Bronchial epithelial cell (primary cell): Measurements from ENCODE around the gene CGB8. TPM values are rescaled to one million over a fixed set of nuclear protein-coding genes. Genes with fewer than 3 reads are reported as not detected.

Experiments
- DNase-seq: peaks from one replicate; pipeline ENCODE4 v3.0.0-alpha.2; 2010; ENCODE audit warnings: low read depth
- FAIRE-seq: peaks from 2 replicates; lab custom pipeline; 2011; peaks lifted over from hg19 to GRCh38; lab: Jason Lieb, UNC
- H3K27me3 ChIP-seq: 2 replicates; pipeline ENCODE4 v1.5.1; 2011; ENCODE audit warnings: low read length; ENCODE audit not compliant: control insufficient read depth, insufficient read depth
- H3K36me3 ChIP-seq: 2 replicates; pipeline ENCODE4 v1.5.1; 2011; ENCODE audit warnings: low read length; ENCODE audit not compliant: control insufficient read depth, insufficient read depth
- H3K4me3 ChIP-seq: 2 replicates; pipeline ENCODE4 v1.5.1; 2011; ENCODE audit warnings: mild to moderate bottlenecking, low read depth, low read length, control low read depth
- CTCF ChIP-seq: IDR thresholded peaks from 2 replicates; pipeline ENCODE4 v1.5.1; 2011; ENCODE audit warnings: mild to moderate bottlenecking, moderate library complexity, low read length, control low read depth, inconsistent platforms; ENCODE audit not compliant: insufficient read depth, severe bottlenecking
- total RNA-seq: library from RNA; depleted of rRNA; stranded (reverse); fragments of >200 nt; gene quantifications from 2 replicates; pipeline ENCODE4 v1.2.1, GENCODE V29; 2014

CGB8 gene
- total RNA-seq, 1 donor from 2014 or later = not detected

GRCh38 chr19:48999481-49000325 is 49.2 kb downstream of the CGB8 start:
- H3K36me3 ChIP-seq = peaks cover 11% of the 10 kb centered on the region
- peak; percentile 57 for DNase-seq
- peak; percentile 86 for TF ChIP-seq CTCF

GRCh38 chr19:48997972-48998371 is 50.9 kb downstream of the CGB8 start:
- TF ChIP-seq CTCF = peak; percentile 66
- Histone ChIP-seq H3K4me3 (no peak overlapping the region), H3K27me3 (no peaks in the 10 kb centered on the region), H3K36me3 (peaks cover 3% of the 10 kb centered on the region)
- peak; percentile 40 for DNase-seq
- FAIRE-seq = no peak

More at GRCh38 chr19:48999481-49000325, 49.2 kb downstream of the CGB8 start:
- FAIRE-seq = no peak
- no peak overlapping the region for H3K4me3 ChIP-seq
- H3K27me3 ChIP-seq = no peaks in the 10 kb centered on the region

Other genes with a start within 250 kb of the CGB8 start
- 14.0 and 21.3 TPM in 2 replicates for gene BCAT2, start 238.1 kb downstream of the CGB8 start, total RNA-seq
- gene HSD17B14, start 212.6 kb downstream of the CGB8 start, total RNA-seq = 1.3 and 1.9 TPM in 2 replicates
- 0.79 and 2.2 TPM in 2 replicates for gene PLEKHA4, start 180.5 kb downstream of the CGB8 start, total RNA-seq
- 118 and 168 TPM in 2 replicates for gene PPP1R15A, start 176.7 kb downstream of the CGB8 start, total RNA-seq
- gene TULP2, start 150.4 kb downstream of the CGB8 start, total RNA-seq = not detected in 2 replicates
- gene NUCB1, start 148.8 kb downstream of the CGB8 start, total RNA-seq = 88.2 and 91.7 TPM in 2 replicates
- gene DHDH, start 115.4 kb downstream of the CGB8 start, total RNA-seq = 9.2 and 10.8 TPM in 2 replicates
- 64.8 and 68.2 TPM in 2 replicates for gene BAX, start 94.2 kb downstream of the CGB8 start, total RNA-seq
- gene FTL, start 83.8 kb downstream of the CGB8 start, total RNA-seq = 787 and 1,701 TPM in 2 replicates
- gene GYS1, start 55.8 kb downstream of the CGB8 start, total RNA-seq = 25.5 and 28.9 TPM in 2 replicates
- 154 and 267 TPM in 2 replicates for gene RUVBL2, start 55.2 kb downstream of the CGB8 start, total RNA-seq
- gene LHB, start 32.0 kb downstream of the CGB8 start, total RNA-seq = 0.38 TPM in 1 of 2 replicates, not detected in the other
- gene CGB3, start 24.8 kb downstream of the CGB8 start, total RNA-seq = not detected in 2 replicates
- gene CGB2, start 17.2 kb downstream of the CGB8 start, total RNA-seq = not detected in 2 replicates
- not detected in 2 replicates for gene CGB1, start 12.2 kb downstream of the CGB8 start, total RNA-seq
- gene CGB5, start 5.3 kb downstream of the CGB8 start, total RNA-seq = 0.26 and 0.64 TPM in 2 replicates
- 1.1 and 1.2 TPM in 2 replicates for gene CGB7, start 8.6 kb upstream of the CGB8 start, total RNA-seq
- gene NTF4, start 15.7 kb upstream of the CGB8 start, total RNA-seq = 3.2 and 9.9 TPM in 2 replicates
- not detected in 2 replicates for gene KCNA7, start 23.6 kb upstream of the CGB8 start, total RNA-seq
- gene SNRNP70, start 36.3 kb upstream of the CGB8 start, total RNA-seq = 74.5 and 126 TPM in 2 replicates
- gene LIN7B, start 65.3 kb upstream of the CGB8 start, total RNA-seq = 3.2 and 6.5 TPM in 2 replicates
- 0.53 and 1.9 TPM in 2 replicates for gene C19orf73, start 70.0 kb upstream of the CGB8 start, total RNA-seq
- gene PPFIA3, start 70.4 kb upstream of the CGB8 start, total RNA-seq = 1.3 and 2.2 TPM in 2 replicates
- gene HRC, start 106.3 kb upstream of the CGB8 start, total RNA-seq = not detected in 2 replicates
- gene TRPM4, start 108.7 kb upstream of the CGB8 start, total RNA-seq = 11.1 and 18.6 TPM in 2 replicates